Endometrium (tissue), 2 donors: ENCODE results near the gene PNPLA1.

Source experiments
- FAIRE-seq: peaks from 2 replicates; lab custom pipeline; 2012; peaks lifted over from hg19 to GRCh38; lab: Jason Lieb, UNC
- donor health status: control.
- donor health status: control.

PNPLA1 gene

GRCh38 chr6:36246506-36247268 is 23.2 kb upstream of the PNPLA1 start:
- no peak for FAIRE-seq

GRCh38 chr6:36247693-36248092 is 22.2 kb upstream of the PNPLA1 start:
- no peak for FAIRE-seq

- no peak for FAIRE-seq
These were observed 20.9 kb upstream of the PNPLA1 start for GRCh38 chr6:36248980-36249379.

GRCh38 chr6:36249536-36249935 is 20.3 kb upstream of the PNPLA1 start:
- FAIRE-seq = no peak

DNA sequence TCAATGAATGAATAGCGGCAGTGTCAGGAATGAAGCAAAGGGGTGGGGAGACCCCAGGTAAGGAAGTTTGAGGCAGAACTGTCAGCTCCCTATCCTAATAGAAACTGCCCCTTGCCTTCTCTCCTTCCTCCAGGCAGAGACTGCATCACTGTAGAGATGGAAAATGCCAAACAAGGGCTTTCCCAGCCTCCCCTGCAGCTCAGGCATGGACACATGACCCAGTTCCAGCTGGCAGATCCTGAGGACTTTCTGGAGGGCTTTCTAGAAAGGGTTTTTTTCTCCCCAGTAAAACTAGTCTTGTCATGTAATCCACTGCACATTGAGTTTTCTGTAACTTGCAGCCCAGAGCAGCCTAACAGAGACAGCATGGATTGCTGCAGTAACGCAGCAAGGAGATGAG is 17.9 kb upstream of the PNPLA1 start:
- FAIRE-seq = no peak

GRCh38 chr6:36263390-36264000 is 6.4 kb upstream of the PNPLA1 start:
- no peak for FAIRE-seq

DNA sequence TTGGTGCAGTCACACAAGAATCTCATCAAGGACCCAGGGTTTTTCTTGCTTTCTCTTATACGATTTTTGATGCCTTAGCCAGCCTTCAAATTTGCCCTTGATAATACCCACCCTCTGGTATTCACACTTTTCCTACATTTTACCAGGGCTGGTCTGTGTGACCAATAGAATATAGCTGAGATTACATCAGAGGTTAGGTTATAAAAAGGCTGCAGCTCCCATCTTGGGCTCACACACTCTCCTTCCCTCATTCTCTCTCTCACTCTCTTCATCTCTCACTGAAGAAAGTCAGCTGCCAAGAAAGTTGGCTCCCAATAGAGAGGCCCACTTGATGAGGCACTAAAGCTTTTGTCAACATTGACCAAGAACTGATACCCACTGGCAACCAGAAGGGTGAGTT is 4.1 kb upstream of the PNPLA1 start:
- no peak for FAIRE-seq

- FAIRE-seq = no peak
These were observed 2.8 kb upstream of the PNPLA1 start for GRCh38 chr6:36266913-36267644.

DNA sequence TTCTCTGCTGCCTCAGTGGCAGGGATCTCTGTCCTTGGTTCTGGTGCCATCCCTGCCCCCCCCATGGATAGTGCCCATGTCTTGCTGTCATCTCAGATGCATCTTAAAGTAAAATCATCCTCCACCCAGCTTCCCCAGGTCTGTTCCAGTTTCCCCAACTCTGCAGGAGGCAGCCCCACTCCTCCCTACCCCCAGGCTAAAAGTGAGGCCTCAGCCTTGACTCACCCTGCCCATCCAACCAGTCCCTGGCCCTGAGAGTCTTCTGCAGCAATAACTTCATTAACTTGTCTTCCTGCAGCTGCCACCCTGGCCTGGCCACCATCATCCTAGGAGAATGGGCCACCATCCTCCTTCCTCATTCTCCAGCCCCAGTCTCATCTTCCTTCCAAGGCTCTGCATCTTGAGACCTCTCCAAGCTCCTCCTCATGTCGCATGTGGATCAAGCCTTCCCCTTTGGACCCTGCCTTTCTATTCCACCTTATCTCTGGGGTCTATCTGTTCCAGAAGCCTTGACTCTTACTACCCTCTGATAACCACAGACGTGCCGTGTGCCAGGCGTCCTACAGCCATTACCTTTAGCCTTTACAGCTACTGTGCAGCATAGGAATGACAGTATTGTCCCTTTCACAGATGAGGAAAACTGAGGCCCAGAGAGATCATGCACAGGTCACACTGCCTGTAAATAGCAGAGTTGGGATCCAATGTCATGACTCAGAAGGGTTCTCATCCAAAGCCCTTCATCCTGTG is 2.0 kb upstream of the PNPLA1 start:
- no peak for FAIRE-seq

- FAIRE-seq = no peak
These were observed 1.2 kb upstream of the PNPLA1 start for GRCh38 chr6:36268478-36269275.

DNA sequence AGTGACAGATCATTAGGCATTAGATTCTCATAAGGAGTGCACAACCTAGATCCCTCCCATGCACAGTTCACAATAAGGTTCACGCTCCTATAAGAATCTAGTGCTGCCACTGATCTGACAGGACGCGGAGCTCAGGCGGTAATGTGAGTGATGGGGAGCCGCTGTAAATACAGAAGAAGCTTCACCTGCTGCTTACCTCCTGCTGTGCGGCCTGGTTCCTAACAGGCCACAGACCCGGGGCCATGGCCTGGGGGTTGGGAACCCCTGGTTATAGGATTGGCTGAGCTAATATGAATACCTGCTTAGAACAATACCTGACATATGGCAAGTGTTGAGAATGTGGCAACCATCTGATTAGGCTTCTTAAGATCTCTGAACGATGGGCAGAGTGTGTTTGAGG is 2.4 kb downstream of the PNPLA1 start:
- FAIRE-seq = no peak

DNA sequence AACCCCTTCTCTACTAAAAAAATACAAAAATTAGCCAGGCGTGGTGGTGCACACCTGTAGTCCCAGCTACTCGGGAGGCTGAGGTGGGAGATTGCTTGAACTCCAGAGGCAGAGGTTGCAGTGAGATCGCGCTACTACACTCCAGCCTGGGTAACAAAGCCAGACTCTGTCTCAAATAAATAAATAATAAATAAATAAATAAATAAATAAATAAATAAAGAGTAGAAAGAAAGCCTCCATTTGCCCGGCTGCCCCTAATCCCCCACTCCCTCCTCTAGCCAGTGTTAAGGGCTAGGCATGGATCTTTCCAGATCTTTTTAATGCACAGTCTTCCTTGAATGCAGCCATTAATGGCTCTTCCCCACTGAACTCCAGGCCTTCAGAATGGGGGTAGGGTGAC is 3.2 kb downstream of the PNPLA1 start:
- FAIRE-seq = no peak

DNA sequence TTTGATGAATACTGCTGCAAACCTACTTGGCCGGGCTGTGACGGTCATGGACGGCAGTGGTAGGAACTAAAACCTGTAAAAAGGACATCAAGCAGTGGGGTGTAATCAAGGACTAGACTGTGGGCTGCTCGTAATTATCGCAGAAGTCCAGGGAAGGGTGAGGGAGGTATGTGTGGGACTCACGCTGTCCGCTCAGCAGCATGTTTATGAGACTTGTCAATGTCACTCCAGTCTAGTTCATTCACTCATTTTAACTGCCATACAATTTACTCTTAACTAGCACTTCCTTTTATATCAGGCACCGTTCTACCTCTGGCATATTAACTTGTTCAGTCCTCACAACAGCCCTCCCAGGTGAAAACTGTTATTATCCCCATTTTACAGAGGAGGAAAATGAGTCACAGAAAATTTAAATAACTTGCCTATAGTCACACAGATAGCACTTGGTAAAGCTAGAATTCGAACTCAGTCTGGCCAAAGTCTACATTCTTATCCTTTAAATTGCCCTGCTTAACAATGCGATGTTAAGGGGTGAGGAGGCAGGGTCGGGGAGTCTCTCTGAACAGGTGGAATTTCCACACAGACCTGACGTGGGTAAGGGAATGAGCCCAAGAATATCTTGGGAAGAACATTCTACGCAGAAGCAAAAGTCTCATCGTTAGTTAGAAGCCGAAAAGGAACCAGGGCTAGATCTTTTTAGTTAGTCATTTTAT is 4.1 kb downstream of the PNPLA1 start:
- FAIRE-seq = no peak

- no peak for FAIRE-seq
These were observed 7.0 kb downstream of the PNPLA1 start for GRCh38 chr6:36276581-36277536.

GRCh38 chr6:36277946-36278470 is 8.1 kb downstream of the PNPLA1 start:
- FAIRE-seq = no peak

DNA sequence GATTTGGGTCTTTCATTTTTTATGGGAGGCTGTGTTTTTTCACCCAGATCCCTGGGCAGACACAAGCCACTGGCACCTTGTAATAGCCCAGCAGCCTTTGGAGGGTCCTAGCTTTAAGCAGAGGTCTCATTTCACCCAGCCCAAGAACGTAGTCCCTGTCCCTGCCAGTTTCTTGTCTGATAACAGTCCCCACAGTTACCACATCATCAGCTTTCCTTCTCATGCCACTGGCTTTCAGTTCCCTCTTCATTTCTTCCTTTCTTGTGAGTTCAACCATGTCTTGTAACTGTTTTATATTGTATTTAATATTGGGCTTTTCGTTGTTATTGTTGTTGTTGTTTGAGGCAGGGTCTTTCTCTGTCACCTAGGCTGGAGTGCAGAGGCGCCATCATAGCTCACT is 10.6 kb downstream of the PNPLA1 start:
- no peak for FAIRE-seq

DNA sequence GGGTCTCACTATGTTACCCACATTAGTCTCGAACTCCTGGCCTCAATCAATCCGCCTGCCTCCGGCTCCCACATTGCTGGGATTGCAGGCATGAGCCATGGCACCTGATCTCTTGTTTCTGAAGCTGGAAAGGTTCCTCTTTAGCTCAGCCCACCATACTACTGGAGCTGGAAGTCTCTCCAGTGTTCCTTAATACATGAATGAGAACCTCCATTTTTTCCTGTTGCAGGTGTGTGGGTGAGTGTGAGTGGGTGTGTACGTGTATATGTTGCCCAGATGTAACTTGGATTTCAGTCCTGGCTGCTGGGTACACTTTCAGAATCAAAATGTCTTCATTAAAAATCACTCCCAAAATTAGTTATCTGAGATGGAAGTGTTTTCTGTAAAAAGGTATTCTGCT is 11.1 kb downstream of the PNPLA1 start:
- FAIRE-seq = no peak

DNA sequence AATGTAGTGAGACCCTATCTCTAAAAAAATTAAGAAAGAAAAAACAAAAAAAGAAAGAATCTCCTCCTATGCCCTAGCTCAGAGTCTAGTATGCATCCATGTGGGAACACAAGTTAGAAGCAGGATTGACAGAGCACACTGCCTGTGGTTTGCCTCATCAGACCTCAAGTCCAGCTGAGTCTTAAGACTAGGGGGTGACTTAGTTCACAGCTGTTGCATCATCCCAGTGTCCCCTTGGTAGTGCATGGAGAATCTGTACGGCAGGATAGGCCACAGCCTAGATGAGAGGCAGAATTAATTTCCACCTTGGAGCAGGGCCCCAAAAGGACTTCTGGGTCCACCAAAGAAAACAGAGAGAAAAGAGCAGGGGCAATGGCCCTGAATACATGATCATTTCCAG is 13.7 kb downstream of the PNPLA1 start:
- no peak for FAIRE-seq

GRCh38 chr6:36284359-36284758 is 14.5 kb downstream of the PNPLA1 start:
- no peak for FAIRE-seq

- FAIRE-seq = no peak
These were observed 15.4 kb downstream of the PNPLA1 start for GRCh38 chr6:36285187-36285671.
